Stimulated activated CD4-positive, alpha-beta T cell treated with anti-CD3 and anti-CD28 coated beads, Interleukin-2, amount 100 ng/mL, for 48 hours (primary cell): ENCODE data around the gene S100B.
A peak's percentile ranks its signal among the peaks of the same experiment; 100 is the strongest.

ENCODE experiments used
- DNase-seq, 2 donors: peaks; one replicate each; pipeline ENCODE4 v3.0.0-alpha.2; 2020

S100B gene

DNA sequence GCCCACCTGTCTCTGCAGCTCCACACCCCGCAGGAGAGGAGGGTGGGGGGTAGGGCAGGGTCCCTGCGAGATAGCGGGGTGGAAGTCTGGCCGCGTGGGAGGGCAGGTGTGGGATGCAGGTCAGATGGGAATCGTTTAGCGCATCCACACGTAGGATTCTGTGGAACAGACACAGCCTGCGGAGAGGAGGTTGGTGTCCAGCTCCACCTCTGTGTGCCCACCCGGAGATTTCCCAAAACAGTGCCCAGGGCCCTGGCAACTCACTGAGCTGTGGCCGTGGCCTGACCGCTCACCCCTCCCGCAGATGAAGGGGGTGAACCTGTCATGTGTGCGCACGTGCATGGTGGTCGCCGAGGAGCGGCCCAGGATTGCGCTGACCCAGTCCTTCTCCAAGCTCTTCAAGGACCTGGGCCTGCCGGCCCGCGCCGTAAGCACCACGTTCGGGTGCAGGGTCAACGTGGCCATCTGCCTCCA lies 46.9 kb downstream of the S100B start:
- no peak for DNase-seq

DNA sequence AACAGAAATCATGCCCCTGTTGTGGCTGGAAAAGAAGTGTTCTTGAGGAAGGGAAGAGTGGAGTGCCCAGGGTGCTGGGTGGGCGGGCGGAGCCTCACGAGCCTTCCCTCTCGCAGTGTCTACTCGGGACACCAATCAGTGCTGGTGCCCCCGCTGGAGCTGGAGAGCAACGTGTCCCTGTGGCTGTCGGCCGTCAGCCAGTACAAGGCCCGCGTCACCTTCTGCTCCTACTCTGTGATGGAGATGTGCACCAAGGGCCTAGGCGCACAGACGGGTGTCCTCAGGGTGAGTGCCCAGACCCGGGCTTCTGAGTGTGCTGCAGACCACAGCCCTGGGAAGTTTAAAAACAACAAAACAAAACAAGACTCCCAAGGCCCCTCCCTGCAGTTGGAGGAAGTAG lies 47.4 kb downstream of the S100B start:
- no peak for DNase-seq

DNA sequence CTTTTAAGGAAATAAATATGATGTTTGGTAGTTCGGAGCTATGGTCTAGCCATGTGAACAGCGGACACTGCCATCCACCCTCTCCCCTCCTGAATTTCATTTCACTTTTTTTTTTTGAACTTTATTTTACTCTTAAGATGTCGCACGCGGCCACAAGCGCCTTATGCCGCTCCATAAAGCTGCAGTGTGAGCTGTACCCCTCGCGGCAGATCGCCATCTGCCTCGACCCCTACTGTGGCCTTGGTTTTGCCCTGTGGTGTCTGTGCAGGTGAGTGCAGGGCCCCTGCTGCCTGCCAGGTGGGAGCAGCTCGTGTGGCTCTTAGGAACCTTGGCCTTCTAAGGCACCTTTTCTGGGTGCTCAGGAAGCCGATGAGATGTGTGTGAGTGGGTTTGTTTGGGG lies 48.1 kb downstream of the S100B start:
- no peak for DNase-seq

DNA sequence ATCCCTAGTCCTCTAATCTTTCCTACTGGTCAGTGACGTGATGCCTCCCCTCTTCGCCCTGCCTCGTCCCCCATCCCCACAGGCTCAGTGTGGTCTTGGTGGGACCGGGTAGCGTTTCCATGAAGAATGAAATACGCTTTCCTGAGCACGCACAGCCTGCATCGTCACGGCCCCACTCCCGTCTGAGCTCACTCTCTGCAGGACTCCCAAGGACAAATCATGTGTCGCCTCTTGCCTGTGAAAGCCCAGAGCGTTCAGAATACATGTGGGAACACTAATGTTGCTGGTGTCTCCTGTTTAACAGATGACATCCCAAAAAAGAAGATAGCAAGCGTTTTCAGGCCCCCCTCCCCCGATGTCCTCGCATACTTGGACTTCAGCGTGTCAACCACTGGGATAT lies 49.2 kb downstream of the S100B start:
- no peak for DNase-seq

DNA sequence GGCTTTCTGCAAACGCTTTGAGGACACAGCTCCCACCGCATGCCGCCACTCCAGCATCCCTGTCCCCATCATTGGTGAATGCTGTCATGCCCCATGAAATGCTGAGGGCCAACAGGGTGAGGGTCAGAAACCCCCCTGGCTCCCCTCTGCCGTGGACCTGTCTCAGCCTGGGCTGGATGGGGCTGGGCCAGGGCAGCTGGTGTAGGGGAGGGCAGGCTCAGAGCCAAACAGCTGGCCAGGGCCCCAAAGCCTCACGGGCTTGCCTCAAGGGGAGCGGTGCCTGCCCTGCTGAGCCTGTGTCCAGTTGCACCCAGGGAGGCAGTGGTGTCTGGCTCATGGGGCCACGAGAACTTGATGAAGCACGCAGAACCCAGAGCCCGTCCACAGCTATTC lies 49.7 kb downstream of the S100B start:
- DNase-seq = no peak

DNA sequence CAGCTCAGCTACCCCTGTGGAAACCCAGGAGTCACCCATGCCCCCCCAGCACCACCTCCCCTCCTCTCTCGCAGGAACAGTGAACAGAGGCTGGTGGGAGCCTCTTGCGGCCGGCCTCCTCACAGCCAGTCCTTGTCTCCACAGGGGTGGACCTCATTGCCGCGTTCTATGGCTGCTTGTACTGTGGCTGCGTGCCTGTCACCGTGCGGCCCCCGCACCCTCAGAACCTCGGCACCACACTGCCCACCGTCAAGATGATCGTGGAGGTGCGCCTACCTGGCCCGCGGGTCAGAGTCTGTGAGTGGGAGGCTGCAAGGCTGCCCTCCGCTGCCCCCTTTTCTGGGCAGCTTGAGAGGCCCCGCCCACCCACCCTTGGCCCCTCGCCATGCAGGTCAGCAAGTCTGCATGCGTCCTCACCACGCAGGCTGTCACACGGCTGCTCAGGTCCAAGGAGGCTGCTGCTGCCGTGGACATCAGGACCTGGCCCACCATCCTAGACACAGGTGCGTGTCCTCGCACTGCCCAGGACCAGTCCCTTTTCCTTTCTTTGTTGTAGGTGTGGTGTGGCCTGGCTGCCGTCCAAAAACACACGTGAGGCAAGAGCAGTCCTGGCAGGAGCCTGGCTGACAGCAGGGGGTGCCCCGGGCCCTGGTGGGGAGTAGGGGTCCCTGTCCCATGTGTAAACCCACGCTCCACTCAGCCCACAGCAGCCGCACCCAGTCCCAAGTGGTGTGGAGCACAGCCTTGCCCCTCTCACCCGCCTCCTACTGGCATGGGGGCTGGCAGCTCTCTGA lies 50.3 kb downstream of the S100B start:
- DNase-seq = no peak

DNA sequence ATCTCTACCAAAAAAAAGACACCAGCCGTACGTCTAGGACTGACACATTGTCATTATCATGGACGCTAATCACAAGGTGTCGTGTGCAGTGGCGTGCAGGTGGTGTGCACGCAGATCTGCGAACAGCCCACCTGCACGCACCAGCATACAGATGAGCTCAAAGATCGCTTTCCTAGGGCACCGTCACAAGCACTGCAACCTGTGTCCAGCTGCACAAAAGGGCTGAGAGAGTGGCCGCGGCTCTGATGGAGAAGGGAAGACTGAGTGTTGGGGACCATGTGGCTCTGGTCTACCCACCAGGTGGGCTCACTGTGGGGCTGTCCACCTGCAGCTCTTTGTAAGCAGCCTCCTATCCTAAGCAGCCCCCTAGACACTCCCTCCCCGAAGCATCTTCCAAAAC lies 50.9 kb downstream of the S100B start:
- no peak for DNase-seq

- no peak for DNase-seq
Measured at GRCh38 chr21:46552865-46553379, 52.0 kb downstream of the S100B start.

- no peak for DNase-seq
Measured at GRCh38 chr21:46552274-46552673, 52.6 kb downstream of the S100B start.

DNA sequence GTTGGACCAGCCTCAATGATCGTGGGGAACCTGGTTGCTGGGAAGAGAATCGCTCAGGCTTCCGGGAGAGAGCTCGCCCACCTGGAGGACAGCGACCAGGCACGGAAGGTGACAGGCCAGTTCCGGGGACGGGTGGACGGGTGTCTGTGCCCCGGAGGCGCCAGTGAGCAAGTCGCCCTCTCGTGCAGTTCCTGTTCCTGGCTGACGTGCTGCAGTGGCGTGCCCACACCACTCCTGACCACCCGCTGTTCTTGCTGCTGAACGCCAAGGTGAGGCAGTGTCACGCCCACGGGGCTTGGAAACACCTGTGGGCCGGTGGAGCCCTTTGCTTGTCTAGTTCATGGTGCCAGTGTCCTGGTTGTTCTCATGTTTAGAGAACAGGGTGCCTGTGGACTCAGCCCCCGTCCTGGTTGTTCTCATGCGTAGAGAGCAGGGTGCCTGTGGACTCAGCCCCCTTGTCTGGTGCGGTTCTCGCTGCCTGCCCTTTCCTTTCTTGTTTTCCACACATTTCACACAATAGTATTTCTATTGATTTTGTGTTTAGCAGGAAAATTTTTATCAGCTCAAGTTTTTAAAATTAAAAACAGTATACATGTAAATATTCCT lies 53.1 kb downstream of the S100B start:
- peak in 1 of 2 donors; percentile 38 for DNase-seq

DNA sequence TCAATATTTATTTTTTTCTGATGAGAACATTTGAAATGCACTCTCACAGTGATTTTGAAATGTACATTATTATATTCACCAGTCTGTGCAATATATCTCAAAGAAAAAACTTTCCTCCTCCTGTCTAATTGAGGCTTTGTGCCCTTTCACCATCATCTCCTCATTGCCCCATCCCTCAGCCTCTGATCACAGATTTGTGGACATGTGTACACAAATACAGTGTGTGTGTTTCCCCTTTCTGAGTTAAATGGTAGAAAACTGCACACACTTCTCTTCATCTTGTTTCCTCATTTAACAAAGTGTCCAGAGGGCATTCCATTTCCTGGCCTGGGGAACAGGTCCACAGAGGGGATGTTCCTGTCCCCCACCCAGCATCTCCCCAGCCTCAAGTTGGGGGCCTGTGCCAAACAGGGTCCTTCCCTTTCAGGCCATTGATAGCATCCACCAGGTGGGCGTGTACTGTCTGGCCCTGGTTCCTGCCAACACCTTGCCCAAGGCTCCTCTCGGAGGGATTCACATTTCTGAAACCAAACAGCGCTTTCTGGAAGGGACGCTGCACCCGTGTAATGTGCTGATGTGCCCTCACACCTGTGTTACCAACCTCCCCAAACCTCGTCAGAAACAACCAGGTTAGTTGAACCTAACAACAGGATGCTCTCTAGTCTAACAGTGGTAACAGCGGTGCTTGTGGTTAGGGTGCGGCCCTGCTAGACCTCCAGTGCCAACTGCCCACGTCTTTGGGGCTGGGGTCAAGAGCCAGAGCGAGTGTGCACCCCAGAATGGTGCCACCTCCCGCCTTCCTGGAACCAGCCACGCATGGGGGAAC lies 54.6 kb downstream of the S100B start:
- no peak for DNase-seq

DNA sequence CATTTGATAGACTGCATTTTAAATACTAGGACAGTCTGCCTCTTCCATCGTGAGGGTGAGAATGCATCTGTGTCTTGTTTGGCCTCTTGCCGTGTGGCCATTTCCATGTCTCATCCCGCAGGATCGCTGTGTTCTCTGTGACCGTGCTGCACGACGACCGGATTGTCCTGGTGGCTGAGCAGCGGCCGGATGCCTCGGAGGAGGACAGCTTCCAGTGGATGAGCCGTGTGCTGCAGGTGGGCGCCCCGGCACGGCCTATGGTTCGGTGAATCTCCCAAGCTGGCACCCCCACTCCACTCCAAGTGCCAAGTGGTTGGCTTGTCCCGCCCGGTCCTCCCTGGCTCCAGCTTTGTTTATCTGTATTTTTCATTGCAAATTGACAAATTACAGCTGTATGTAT lies 55.2 kb downstream of the S100B start:
- no peak for DNase-seq
